Spinal cord (tissue), 10 donors: ENCODE results near the gene PALD1. TPM values are rescaled to one million over a fixed set of nuclear protein-coding genes. Genes with fewer than 3 reads are reported as not detected.

Source experiments
- DNase-seq, 6 donors: peaks; one replicate each; pipeline versions ENCODE4 v3.0.0 to v3.0.0-alpha.2; 2013 to 2015; ENCODE audit warnings: low spot score in 6 of 6, low read depth in 4 of 6
- H3K27ac ChIP-seq: one replicate; pipeline ENCODE4 v1.5.1; 2013; ENCODE audit warnings: low read depth, low read length, control low read depth
- H3K27me3 ChIP-seq: one replicate; pipeline ENCODE4 v1.6.1; 2013; ENCODE audit warnings: low read length; ENCODE audit not compliant: control insufficient read depth, insufficient read depth
- H3K36me3 ChIP-seq: one replicate; pipeline ENCODE4 v1.6.1; 2013; ENCODE audit warnings: low read length; ENCODE audit not compliant: control insufficient read depth, insufficient read depth
- H3K4me1 ChIP-seq: one replicate; pipeline ENCODE4 v1.6.1; 2013; ENCODE audit warnings: low read length; ENCODE audit not compliant: control insufficient read depth, insufficient read depth
- H3K4me3 ChIP-seq: one replicate; pipeline ENCODE4 v1.5.1; 2013; ENCODE audit warnings: low read depth, low read length, control low read depth
- H3K9me3 ChIP-seq: one replicate; pipeline ENCODE4 v1.6.1; 2013; ENCODE audit warnings: low read length; ENCODE audit not compliant: control insufficient read depth, insufficient read depth
- WGBS: methylation state at CpG from one replicate; pipeline ENCODE4 v1.1.5; 2013; ENCODE audit warnings: missing lambda C conversion rate; ENCODE audit not compliant: insufficient coverage; 5-methylcytosine and 5-hydroxymethylcytosine counted together
- polyA plus RNA-seq, 2 donors: library from polyadenylated mRNA; unstranded; fragments of 120-200 nt; gene quantifications; one replicate each; pipeline ENCODE4 v1.2.1, GENCODE V29; 2013; ENCODE audit not compliant: insufficient read length in 2 of 2
- total RNA-seq, 2 donors: library from RNA; depleted of rRNA in 1 of 2; stranded (reverse); fragments of 120-200 nt in 1 of 2; fragments of >200 nt in 1 of 2; gene quantifications; one replicate each; pipeline versions ENCODE4 v1.2.3 to v1.2.4, GENCODE V29; 2013 to 2014
- donor health status: healthy.

The PALD1 gene
- total and polyA plus RNA-seq, 4 donors, result 10.0 to 26.3 (median 24.1) TPM

DNA sequence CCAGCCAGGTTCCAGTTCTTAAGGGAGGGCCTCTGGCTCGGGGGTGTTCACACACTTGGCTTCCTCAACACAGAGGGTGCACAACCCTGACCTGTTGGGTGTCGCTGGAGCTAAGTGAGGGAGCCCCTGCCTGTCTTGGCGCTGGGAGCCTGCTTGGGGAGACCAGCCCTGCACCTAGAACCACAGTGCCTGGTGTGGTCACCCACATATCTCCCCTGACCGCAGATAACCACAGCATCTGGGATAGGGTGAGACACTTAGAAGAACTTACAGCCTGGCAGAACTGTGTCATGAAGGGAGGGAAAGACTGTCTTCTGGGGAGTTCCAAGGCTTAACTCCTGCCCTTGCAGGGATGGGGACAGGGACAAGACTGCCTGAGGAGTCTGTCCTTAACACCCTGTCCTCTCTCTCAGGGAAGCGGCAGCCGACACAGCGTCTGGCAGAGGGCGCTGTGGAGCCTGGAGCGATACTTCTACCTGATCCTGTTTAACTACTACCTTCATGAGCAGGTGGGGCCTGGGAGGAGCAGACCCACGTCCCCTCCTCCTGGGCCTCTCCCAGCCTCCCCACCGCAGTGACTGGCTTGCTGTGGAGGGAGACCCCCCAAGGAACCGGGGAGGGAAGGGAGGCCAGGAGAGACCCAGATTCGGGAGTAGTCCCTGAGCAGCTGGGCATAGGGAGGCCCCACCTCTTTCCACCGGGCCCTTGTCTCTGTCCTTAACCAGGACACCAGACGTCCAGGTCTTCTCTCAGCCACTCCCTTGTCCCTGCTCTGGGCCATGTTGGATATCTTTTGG is 59.0 kb downstream of the PALD1 start:
- Histone ChIP-seq H3K9me3 (no peaks in the 10 kb centered on the region), H3K4me1 (peaks cover 57% of the 10 kb centered on the region), H3K27ac (no peak overlapping the region), H3K36me3 (peaks cover 65% of the 10 kb centered on the region), H3K27me3 (no peaks in the 10 kb centered on the region), H3K4me3 (no peak overlapping the region)
- no peak for DNase-seq
- 59% methylated on average over 11 of the region's 15 CpGs for WGBS

- WGBS, result 67% methylated on average over 10 of the region's 10 CpGs
- H3K4me1 ChIP-seq, result peaks cover 57% of the 10 kb centered on the region
- no peak overlapping the region for H3K27ac ChIP-seq
- H3K9me3 ChIP-seq, result no peaks in the 10 kb centered on the region
- peaks cover 60% of the 10 kb centered on the region for H3K36me3 ChIP-seq
- H3K27me3 ChIP-seq, result no peaks in the 10 kb centered on the region
- no peak overlapping the region for H3K4me3 ChIP-seq
- no peak for DNase-seq
Measured at GRCh38 chr10:70538195-70538520, 59.6 kb downstream of the PALD1 start.

DNA sequence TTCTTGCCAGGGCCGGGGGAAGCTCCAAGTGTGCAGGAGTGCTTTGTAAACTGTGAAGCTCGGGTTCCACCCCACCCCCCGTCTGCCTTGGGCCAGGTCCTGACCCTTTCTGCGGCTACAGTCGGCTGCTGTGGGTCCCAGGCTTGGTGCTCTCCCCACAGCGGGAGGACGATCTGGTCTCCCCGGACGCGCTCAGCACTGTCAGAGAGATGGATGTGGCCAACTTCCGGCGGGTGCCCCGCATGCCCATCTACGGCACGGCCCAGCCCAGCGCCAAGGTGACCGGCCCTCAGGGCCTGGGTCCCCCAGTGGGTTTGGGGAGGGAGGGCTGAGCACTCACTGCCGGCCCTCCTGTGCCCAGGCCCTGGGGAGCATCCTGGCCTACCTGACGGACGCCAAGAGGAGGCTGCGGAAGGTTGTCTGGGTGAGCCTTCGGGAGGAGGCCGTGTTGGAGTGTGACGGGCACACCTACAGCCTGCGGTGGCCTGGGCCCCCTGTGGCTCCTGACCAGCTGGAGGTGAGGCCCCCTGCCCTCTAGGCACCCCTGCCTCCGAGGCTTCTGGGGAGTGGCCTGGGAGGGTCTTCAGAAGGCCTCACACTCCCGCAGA is 60.3 kb downstream of the PALD1 start:
- H3K27ac ChIP-seq, result no peak overlapping the region
- DNase-seq, result no peak
- peaks cover 54% of the 10 kb centered on the region for H3K36me3 ChIP-seq
- peaks cover 52% of the 10 kb centered on the region for H3K4me1 ChIP-seq
- WGBS, result 85% methylated on average over 26 of the region's 27 CpGs
- no peaks in the 10 kb centered on the region for H3K9me3 ChIP-seq
- no peaks in the 10 kb centered on the region for H3K27me3 ChIP-seq
- no peak overlapping the region for H3K4me3 ChIP-seq

DNA sequence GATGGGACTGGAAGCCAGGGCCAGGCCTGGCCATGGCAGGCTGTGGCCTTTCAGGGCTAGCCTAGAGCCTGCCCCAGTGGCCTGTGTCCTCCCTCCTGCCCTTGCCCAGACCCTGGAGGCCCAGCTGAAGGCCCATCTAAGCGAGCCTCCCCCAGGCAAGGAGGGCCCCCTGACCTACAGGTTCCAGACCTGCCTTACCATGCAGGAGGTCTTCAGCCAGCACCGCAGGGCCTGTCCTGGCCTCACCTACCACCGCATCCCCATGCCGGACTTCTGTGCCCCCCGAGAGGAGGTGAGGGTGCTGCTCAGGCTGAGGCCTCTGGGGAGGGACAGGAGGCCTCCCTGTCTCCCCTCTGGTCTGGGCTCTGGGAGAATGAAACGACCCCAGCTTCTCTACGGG is 60.9 kb downstream of the PALD1 start:
- Histone ChIP-seq H3K27me3 (no peaks in the 10 kb centered on the region), H3K36me3 (peaks cover 54% of the 10 kb centered on the region), H3K9me3 (no peaks in the 10 kb centered on the region), H3K4me1 (peaks cover 46% of the 10 kb centered on the region), H3K27ac (no peak overlapping the region), H3K4me3 (no peak overlapping the region)
- WGBS, result 85% methylated on average over 7 of the region's 7 CpGs
- no peak for DNase-seq

- Histone ChIP-seq H3K4me3 (no peak overlapping the region), H3K9me3 (no peaks in the 10 kb centered on the region), H3K27ac (no peak overlapping the region), H3K27me3 (no peaks in the 10 kb centered on the region), H3K36me3 (peaks cover 58% of the 10 kb centered on the region), H3K4me1 (peaks cover 38% of the 10 kb centered on the region)
- WGBS, result 79% methylated on average over 17 of the region's 17 CpGs
- no peak for DNase-seq
Measured at GRCh38 chr10:70540089-70540788, 61.7 kb downstream of the PALD1 start.

GRCh38 chr10:70540789-70541360 is 62.3 kb downstream of the PALD1 start:
- Histone ChIP-seq H3K4me3 (no peak overlapping the region), H3K4me1 (peaks cover 32% of the 10 kb centered on the region), H3K36me3 (peaks cover 60% of the 10 kb centered on the region), H3K27me3 (no peaks in the 10 kb centered on the region), H3K27ac (no peak overlapping the region), H3K9me3 (no peaks in the 10 kb centered on the region)
- whole genome bisulfite sequencing, result 90% methylated on average over 14 of the region's 15 CpGs
- no peak for DNase-seq

- Histone ChIP-seq H3K27ac (no peak overlapping the region), H3K27me3 (no peaks in the 10 kb centered on the region), H3K4me3 (no peak overlapping the region), H3K36me3 (peaks cover 60% of the 10 kb centered on the region), H3K4me1 (peaks cover 22% of the 10 kb centered on the region), H3K9me3 (no peaks in the 10 kb centered on the region)
- DNase-seq, result no peak
- 75% methylated on average over 11 of the region's 14 CpGs for WGBS
Measured at GRCh38 chr10:70541736-70542564, 63.4 kb downstream of the PALD1 start.

DNA sequence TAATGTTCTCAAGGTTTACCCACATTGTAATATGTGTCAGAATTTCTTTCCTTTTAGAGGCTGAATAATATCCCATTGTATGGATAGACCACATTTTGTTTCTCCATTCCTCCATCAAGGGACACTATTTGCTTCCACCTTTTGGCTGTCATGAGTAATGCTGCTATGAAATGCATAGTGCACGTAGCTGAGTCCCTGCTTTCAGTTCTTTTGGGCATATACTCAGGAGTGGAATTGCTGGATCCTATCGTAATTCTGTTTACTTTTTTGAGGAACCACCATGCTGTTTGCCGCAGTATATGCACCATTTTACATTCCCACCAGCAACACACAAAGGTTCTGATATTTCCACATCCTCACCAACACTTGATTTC is 64.0 kb downstream of the PALD1 start:
- H3K9me3 ChIP-seq, result no peaks in the 10 kb centered on the region
- DNase-seq, result no peak
- peaks cover 60% of the 10 kb centered on the region for H3K36me3 ChIP-seq
- no peak overlapping the region for H3K4me3 ChIP-seq
- peaks cover 16% of the 10 kb centered on the region for H3K4me1 ChIP-seq
- no peaks in the 10 kb centered on the region for H3K27me3 ChIP-seq
- no peak overlapping the region for H3K27ac ChIP-seq
- WGBS, result 100% methylated on average over 2 of the region's 3 CpGs

DNA sequence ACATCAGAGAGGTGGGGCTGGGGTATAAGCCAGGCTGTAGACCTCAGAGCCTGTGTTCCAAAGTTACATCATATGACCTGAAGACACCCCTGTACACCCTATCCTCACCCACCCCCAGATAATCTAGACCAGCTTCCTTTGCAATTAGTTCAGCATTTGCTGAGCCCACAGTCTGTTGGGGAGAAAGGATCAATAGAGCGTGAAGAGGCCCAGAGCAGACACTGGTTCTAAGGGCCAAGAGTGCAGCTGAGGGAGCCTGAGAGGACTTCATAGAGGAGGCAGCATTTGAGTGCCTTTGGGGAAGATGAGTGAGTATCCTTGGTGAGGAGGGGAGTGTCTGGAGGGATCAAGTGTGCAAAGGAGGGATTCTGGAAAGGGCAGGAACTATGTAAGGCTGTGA is 65.3 kb downstream of the PALD1 start:
- H3K4me3 ChIP-seq, result no peak overlapping the region
- no peak overlapping the region for H3K27ac ChIP-seq
- no peaks in the 10 kb centered on the region for H3K27me3 ChIP-seq
- no peaks in the 10 kb centered on the region for H3K9me3 ChIP-seq
- whole genome bisulfite sequencing, result 80% methylated on average over 1 of the region's 1 CpG
- no peak for DNase-seq
- peaks cover 3% of the 10 kb centered on the region for H3K4me1 ChIP-seq
- peaks cover 56% of the 10 kb centered on the region for H3K36me3 ChIP-seq
